G401 (cell line): ENCODE measurements around the gene OBSCN. TPM values are rescaled to one million over a fixed set of nuclear protein-coding genes. Genes with fewer than 3 reads are reported as not detected.

Source experiments
- DNase-seq: peaks from one replicate; pipeline ENCODE4 v3.0.0-alpha.2; 2015; ENCODE audit warnings: low spot score
- in situ Hi-C: cut with HindIII; loops from 2 replicates; pipeline ENCODE4 v1.10.0; 2016; ENCODE audit warnings: low sequenced_read_pairs, mixed read lengths
- total RNA-seq: library from RNA; depleted of rRNA; stranded (reverse); fragments of >200 nt; shearing (Covaris generic); gene quantifications from 2 replicates; pipeline ENCODE4 v1.2.3, GENCODE V29; 2014

Gene OBSCN
- total RNA-seq, 1 experiment from 2014 or later, result 7.3 TPM

- DNase-seq, result no peak
- in situ Hi-C loops, result no loop called here
Measured at GRCh38 chr1:228311091-228311490, 103.2 kb downstream of the OBSCN start.

GRCh38 chr1:228312136-228312764 is 104.4 kb downstream of the OBSCN start:
- in situ Hi-C loops, result no loop called here
- no peak for DNase-seq

GRCh38 chr1:228313536-228314277 is 105.9 kb downstream of the OBSCN start:
- in situ Hi-C loops, result no loop called here
- no peak for DNase-seq

- no peak for DNase-seq
- in situ Hi-C loops, result no loop called here
Measured at GRCh38 chr1:228314315-228314657, 106.4 kb downstream of the OBSCN start.

- no peak for DNase-seq
- in situ Hi-C loops, result no loop called here
Measured at GRCh38 chr1:228314658-228315483, 107.0 kb downstream of the OBSCN start.

GRCh38 chr1:228315484-228315944 is 107.7 kb downstream of the OBSCN start:
- in situ Hi-C loops, result no loop called here
- no peak for DNase-seq

GRCh38 chr1:228315945-228316588 is 108.2 kb downstream of the OBSCN start:
- in situ Hi-C loops, result no loop called here
- no peak for DNase-seq

GRCh38 chr1:228316589-228317387 is 108.9 kb downstream of the OBSCN start:
- in situ Hi-C loops, result no loop called here
- DNase-seq, result no peak

- in situ Hi-C loops, result no loop called here
- no peak for DNase-seq
Measured at GRCh38 chr1:228317411-228317828, 109.6 kb downstream of the OBSCN start.

- in situ Hi-C loops, result no loop called here
- DNase-seq, result no peak
Measured at GRCh38 chr1:228317891-228318810, 110.3 kb downstream of the OBSCN start.

GRCh38 chr1:228318823-228319241 is 111.0 kb downstream of the OBSCN start:
- in situ Hi-C loops, result no loop called here

GRCh38 chr1:228319352-228320088 is 111.7 kb downstream of the OBSCN start:
- in situ Hi-C loops, result no loop called here

More at GRCh38 chr1:228318823-228319241, 111.0 kb downstream of the OBSCN start:
- no peak for DNase-seq

GRCh38 chr1:228320394-228320793 is 112.5 kb downstream of the OBSCN start:
- in situ Hi-C loops, result no loop called here
- no peak for DNase-seq

More at GRCh38 chr1:228319352-228320088, 111.7 kb downstream of the OBSCN start:
- DNase-seq, result no peak

- DNase-seq, result no peak
- in situ Hi-C loops, result no loop called here
Measured at GRCh38 chr1:228321435-228321834, 113.6 kb downstream of the OBSCN start.

GRCh38 chr1:228321895-228322294 is 114.1 kb downstream of the OBSCN start:
- DNase-seq, result no peak
- in situ Hi-C loops, result no loop called here

- in situ Hi-C loops, result no loop called here
- DNase-seq, result no peak
Measured at GRCh38 chr1:228323401-228323800, 115.6 kb downstream of the OBSCN start.

- in situ Hi-C loops, result no loop called here
- DNase-seq, result no peak
Measured at GRCh38 chr1:228325267-228325666, 117.4 kb downstream of the OBSCN start.
